Activated T-cell treated with anti-CD3 and anti-CD28 coated beads, Interleukin-2, amount 50 U/mL, for 4 hours (primary cell): Measurements from ENCODE around the gene CYFIP1. TPM values are rescaled to one million over a fixed set of nuclear protein-coding genes. Genes with fewer than 3 reads are reported as not detected.

ENCODE experiments used
- ATAC-seq, 2 donors: fragments of 200-7000 bp; cut with Tn5 transposase; one replicate each; pipeline ENCODE4 v1.10.0; 2021
- DNase-seq: peaks from one replicate; pipeline ENCODE4 v3.0.0-alpha.2; 2020
- H3K27me3 Mint-ChIP-seq: one replicate; pipeline ENCODE4 v1.8.0; 2021; ENCODE audit warnings: low read depth, mixed read lengths
- H3K36me3 Mint-ChIP-seq: one replicate; pipeline ENCODE4 v1.8.0; 2022; ENCODE audit warnings: mixed read lengths; ENCODE audit not compliant: insufficient read depth
- H3K4me1 Mint-ChIP-seq: one replicate; pipeline ENCODE4 v1.8.0; 2021; ENCODE audit warnings: low read depth, mixed read lengths
- H3K4me3 Mint-ChIP-seq: one replicate; pipeline ENCODE4 v1.8.0; 2021; ENCODE audit warnings: mild to moderate bottlenecking, moderate library complexity, mixed read lengths
- H3K9me3 Mint-ChIP-seq: one replicate; pipeline ENCODE4 v1.8.0; 2021; ENCODE audit warnings: mixed read lengths
- total RNA-seq, 3 donors: library from RNA; stranded (reverse); gene quantifications; one replicate each; pipeline ENCODE4 v1.2.1, GENCODE V29; 2021

The CYFIP1 gene
- total RNA-seq, 3 donors from 2014 or later = 8.8 to 17.9 (median 12.5) TPM

DNA sequence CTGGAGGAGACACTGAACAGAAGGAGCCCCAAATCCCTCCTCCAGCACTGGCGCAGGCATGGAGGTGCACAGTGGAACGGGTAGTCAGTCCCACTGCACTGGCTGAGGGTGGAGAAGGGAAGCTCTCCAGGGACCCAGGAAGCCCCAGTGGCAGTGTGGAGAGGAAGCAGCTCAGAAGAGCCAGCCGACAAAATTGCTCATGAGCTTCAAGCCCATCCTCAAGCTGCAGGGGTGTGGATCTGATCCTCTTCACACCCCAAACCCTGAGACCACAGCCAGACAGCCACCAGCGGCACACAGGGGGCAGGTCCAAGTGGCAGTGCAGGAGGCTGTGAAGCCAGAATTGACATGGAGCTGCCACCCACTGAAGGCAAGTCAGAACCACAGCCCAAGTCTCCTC is 32.1 kb downstream of the CYFIP1 start:
- Mint-ChIP-seq H3K9me3 (no peaks in the 10 kb centered on the region), H3K4me3 (no peak overlapping the region), H3K27me3 (peaks cover 12% of the 10 kb centered on the region), H3K36me3 (peaks cover 9% of the 10 kb centered on the region), H3K4me1 (peaks cover 10% of the 10 kb centered on the region)
- DNase-seq = no peak
- ATAC-seq = no peak

- Mint-ChIP-seq H3K4me3 (no peak overlapping the region), H3K27me3 (peaks cover 12% of the 10 kb centered on the region), H3K9me3 (no peaks in the 10 kb centered on the region), H3K36me3 (peaks cover 9% of the 10 kb centered on the region), H3K4me1 (peaks cover 10% of the 10 kb centered on the region)
- DNase-seq = no peak
- no peak for ATAC-seq
Observed at GRCh38 chr15:22947101-22948000, 32.8 kb downstream of the CYFIP1 start.

- Mint-ChIP-seq H3K4me1 (peaks cover 10% of the 10 kb centered on the region), H3K27me3 (peaks cover 12% of the 10 kb centered on the region), H3K9me3 (no peaks in the 10 kb centered on the region), H3K36me3 (peaks cover 9% of the 10 kb centered on the region), H3K4me3 (no peak overlapping the region)
- ATAC-seq = no peak
- no peak for DNase-seq
Observed at GRCh38 chr15:22945071-22945470, 35.1 kb downstream of the CYFIP1 start.

DNA sequence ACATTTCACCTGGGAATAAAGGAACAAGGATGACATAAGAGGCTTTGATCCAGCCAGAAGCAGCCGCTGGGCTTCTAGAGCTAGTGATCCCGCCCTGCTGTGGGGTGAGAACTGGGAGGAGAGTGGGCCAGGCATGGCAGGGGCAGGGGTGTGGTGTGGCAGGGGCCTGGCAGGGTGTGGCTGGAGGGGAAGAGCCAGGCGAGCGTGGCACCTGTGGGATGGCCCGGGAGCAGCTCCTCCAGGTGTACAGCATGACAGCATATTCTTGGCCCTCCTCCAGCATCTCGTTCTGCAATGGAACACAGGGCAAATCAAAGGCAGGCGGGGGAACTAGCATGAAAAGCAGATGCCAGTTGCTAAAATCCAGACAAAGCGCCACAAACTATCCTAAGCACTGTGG is 35.5 kb downstream of the CYFIP1 start:
- no peaks in the 10 kb centered on the region for H3K9me3 Mint-ChIP-seq
- H3K4me3 Mint-ChIP-seq = no peak overlapping the region
- H3K36me3 Mint-ChIP-seq = peaks cover 9% of the 10 kb centered on the region
- DNase-seq (no peak), ATAC-seq (no peak)
- H3K4me1 Mint-ChIP-seq = peaks cover 10% of the 10 kb centered on the region
- H3K27me3 Mint-ChIP-seq = peaks cover 12% of the 10 kb centered on the region

DNA sequence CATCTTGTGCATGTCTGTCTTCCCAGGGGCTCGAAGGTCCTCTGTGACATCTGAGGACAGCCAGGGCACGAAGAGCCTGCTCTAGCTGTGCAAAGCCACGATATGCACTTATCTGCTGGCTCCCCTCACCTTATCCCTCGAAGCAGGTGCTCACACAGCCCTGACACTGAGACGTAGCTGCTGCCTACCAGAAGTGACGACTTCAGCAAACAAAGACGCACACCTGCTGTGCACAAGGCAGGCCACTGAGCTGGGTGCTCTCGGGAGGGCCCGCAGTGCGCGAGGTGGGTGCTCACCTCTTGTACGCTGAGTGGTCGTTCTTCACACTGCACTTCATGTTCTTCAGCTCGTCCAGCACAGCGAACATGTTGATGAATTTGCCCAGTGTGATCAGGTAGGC is 37.3 kb downstream of the CYFIP1 start:
- DNase-seq (no peak), ATAC-seq (no peak)
- Mint-ChIP-seq H3K4me1 (no peaks in the 10 kb centered on the region), H3K4me3 (no peak overlapping the region), H3K36me3 (peaks cover 11% of the 10 kb centered on the region), H3K27me3 (peaks cover 8% of the 10 kb centered on the region), H3K9me3 (no peaks in the 10 kb centered on the region)

- no peak for DNase-seq
- no peak for ATAC-seq
- Mint-ChIP-seq H3K36me3 (peaks cover 11% of the 10 kb centered on the region), H3K27me3 (peaks cover 5% of the 10 kb centered on the region), H3K9me3 (no peaks in the 10 kb centered on the region), H3K4me1 (no peaks in the 10 kb centered on the region), H3K4me3 (no peak overlapping the region)
Observed at GRCh38 chr15:22942306-22942855, 37.8 kb downstream of the CYFIP1 start.

GRCh38 chr15:22941179-22941578 is 39.0 kb downstream of the CYFIP1 start:
- Mint-ChIP-seq H3K9me3 (no peaks in the 10 kb centered on the region), H3K36me3 (peaks cover 7% of the 10 kb centered on the region)

DNA sequence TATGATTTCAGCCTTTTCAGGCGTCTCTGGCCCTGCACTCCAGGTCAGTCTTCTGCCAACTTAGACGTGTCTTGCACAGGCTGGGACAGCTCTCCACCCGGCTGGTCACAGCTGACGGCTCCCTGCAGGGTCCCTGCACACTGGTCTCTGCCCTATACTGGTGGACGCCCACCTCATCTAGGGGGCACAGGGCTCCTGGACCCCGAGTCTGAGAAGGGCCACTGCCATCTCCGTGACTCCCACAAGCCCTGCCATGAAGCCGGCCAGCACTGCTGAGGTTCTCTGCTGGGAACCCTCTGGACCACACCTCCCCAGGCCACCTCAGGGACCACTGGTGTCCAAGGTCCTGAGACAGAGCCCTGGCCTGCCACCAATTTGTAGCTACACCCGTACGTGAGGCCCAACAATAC is 40.5 kb downstream of the CYFIP1 start:
- Mint-ChIP-seq H3K4me3 (no peak overlapping the region), H3K27me3 (no peaks in the 10 kb centered on the region), H3K36me3 (peaks cover 7% of the 10 kb centered on the region), H3K4me1 (no peaks in the 10 kb centered on the region), H3K9me3 (no peaks in the 10 kb centered on the region)
- DNase-seq (no peak), ATAC-seq (no peak)

More at GRCh38 chr15:22941179-22941578, 39.0 kb downstream of the CYFIP1 start:
- Mint-ChIP-seq H3K4me3 (no peak overlapping the region), H3K4me1 (no peaks in the 10 kb centered on the region), H3K27me3 (no peaks in the 10 kb centered on the region)
- DNase-seq (no peak), ATAC-seq (no peak)

DNA sequence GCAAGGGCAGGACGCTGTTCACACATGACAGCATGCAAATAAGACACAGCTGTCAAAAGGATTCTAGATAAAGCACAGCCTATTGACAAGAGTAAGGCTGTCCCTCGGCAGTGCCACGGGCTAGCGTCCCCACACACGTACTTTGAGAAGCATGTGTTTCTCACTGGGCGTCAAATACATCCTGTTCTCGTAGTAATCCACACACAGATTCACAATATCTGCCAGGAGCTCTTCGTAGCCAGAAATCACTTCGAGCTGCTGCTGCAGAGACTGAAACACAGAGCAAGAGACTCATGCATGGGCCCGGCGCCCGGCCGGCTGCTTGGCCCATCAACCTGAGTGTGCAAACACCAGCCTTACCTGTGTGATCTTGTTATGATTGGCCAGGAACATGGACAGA is 41.1 kb downstream of the CYFIP1 start:
- Mint-ChIP-seq H3K27me3 (no peaks in the 10 kb centered on the region), H3K9me3 (no peaks in the 10 kb centered on the region), H3K4me3 (no peak overlapping the region), H3K36me3 (peaks cover 7% of the 10 kb centered on the region), H3K4me1 (no peaks in the 10 kb centered on the region)
- no peak for DNase-seq
- ATAC-seq = no peak

DNA sequence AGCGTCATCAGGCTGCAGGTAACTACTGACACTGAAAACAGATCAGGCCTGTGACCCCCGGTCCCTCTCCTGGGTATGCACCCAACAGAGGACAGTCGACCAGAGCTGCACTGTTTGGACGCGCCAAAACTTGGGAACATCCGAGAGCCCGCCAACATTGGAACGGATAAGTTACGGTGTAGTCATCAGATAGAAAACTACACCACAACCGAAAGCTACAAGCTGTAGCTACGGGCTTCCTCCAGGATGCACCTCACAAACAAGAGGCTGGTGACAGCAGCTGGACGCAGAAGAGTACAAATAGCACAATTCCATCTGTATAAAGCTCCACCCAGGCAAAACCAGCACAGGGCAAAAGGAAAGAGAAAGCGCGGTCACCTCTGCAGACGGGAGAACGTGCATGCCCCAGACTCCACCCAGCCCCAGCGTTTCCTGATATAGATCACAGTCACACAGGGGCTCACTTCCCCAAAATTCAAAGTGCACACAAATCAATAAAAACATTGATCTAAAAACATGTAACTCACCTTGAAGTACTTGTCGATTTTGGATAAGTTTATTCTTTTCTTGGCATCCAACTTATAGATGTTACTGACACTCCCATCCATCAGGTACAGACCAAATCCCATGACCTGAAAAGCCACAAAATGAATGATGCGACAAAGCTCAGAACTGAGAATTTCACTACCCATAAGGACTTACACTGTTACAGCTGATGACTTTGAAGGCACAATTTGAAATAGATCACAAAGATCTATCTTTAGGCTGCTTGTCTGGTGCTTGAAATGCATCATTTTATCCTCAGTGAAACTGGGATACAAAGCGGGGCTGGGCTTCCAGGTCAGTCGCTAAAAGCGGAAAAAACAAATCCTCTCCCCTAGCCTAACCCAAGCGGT is 43.3 kb downstream of the CYFIP1 start:
- Mint-ChIP-seq H3K27me3 (no peaks in the 10 kb centered on the region), H3K4me3 (no peak overlapping the region), H3K9me3 (no peaks in the 10 kb centered on the region), H3K4me1 (no peaks in the 10 kb centered on the region), H3K36me3 (peaks cover 5% of the 10 kb centered on the region)
- DNase-seq (no peak), ATAC-seq (no peak)

- DNase-seq (no peak), ATAC-seq (no peak)
- peaks cover 5% of the 10 kb centered on the region for H3K36me3 Mint-ChIP-seq
- no peaks in the 10 kb centered on the region for H3K9me3 Mint-ChIP-seq
- H3K4me3 Mint-ChIP-seq = no peak overlapping the region
- no peaks in the 10 kb centered on the region for H3K4me1 Mint-ChIP-seq
- H3K27me3 Mint-ChIP-seq = no peaks in the 10 kb centered on the region
Observed at GRCh38 chr15:22933641-22934061, 46.5 kb downstream of the CYFIP1 start.

- H3K9me3 Mint-ChIP-seq = no peaks in the 10 kb centered on the region
- H3K4me1 Mint-ChIP-seq = no peaks in the 10 kb centered on the region
- peaks cover 3% of the 10 kb centered on the region for H3K36me3 Mint-ChIP-seq
- DNase-seq (no peak), ATAC-seq (no peak)
- H3K27me3 Mint-ChIP-seq = no peaks in the 10 kb centered on the region
- H3K4me3 Mint-ChIP-seq = no peak overlapping the region
Observed at GRCh38 chr15:22931784-22932536, 48.2 kb downstream of the CYFIP1 start.

DNA sequence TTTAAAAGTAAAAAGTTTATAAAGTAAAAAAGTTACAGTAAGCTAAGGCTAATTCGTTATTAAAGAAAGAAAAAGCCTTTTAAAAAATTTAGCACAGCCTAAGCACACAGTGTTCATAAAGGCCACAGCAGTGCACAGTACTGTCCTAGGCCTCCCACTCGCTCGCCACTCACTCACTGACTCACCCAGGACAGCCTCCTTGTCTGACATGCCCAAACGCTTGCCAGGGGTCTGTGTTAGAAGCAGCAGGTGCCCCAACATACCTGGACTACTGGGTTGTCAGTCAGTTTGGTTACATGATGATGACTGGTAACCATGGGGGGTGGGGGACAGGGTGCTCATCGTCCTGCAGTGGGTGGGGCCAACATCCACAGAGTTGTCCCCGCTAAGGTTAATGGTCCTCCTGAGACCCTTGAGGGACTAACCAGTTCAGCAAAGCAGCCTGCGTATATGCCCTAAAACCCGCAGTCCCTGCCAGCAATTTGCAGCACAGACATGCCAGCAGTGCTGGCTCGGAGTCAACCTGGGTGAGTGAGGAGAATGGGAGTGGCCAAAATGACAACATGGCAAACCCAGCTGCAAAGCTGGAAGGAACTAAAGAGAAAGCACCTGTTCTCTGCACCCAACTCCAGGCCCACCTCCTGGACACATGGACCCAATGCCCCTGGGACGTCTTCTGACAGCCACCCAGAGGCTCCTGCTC is 49.2 kb downstream of the CYFIP1 start:
- Mint-ChIP-seq H3K4me1 (no peaks in the 10 kb centered on the region), H3K36me3 (peaks cover 3% of the 10 kb centered on the region), H3K9me3 (no peaks in the 10 kb centered on the region), H3K27me3 (no peaks in the 10 kb centered on the region), H3K4me3 (no peak overlapping the region)
- no peak for DNase-seq
- no peak for ATAC-seq
